ENCODE results near the gene JAZF1.
"Not testable (repeated sequence)": the region's sequence is repeated elsewhere in the genome, so short reads cannot be mapped to it uniquely, and the experiment has no call there.

- not testable (repeated sequence) for TF ChIP-seq CTCF (IDR thresholded peaks at IDR 0.05); POLR2A (IDR thresholded peaks at IDR 0.05); POLR2AphosphoS5 (IDR thresholded peaks at IDR 0.05; ENCODE audit: insufficient read depth in 1 of 2, low read depth in 1 of 2)
These were observed 293.9 kb downstream of the JAZF1 start for GRCh38 chr7:27886710-27887109.
